ENCODE measurements around the gene INPP4B. TPM values are rescaled to one million over a fixed set of nuclear protein-coding genes. Genes with fewer than 3 reads are reported as not detected.

The INPP4B gene
- total RNA-seq, 1 donor from 2014 or later, result 4.9 TPM

GRCh38 chr4:142347241-142347640 is 498.9 kb downstream of the INPP4B start:
- Mint-ChIP-seq H3K4me3 (ENCODE audit: unreplicated experiment) (no peak overlapping the region), H3K4me1 (ENCODE audit: unreplicated experiment) (peaks cover 13% of the 10 kb centered on the region), H3K27me3 (ENCODE audit: unreplicated experiment) (no peaks in the 10 kb centered on the region), H3K9me3 (ENCODE audit: unreplicated experiment) (no peaks in the 10 kb centered on the region), H3K36me3 (ENCODE audit: low read depth, unreplicated experiment) (no peaks in the 10 kb centered on the region), H3K27ac (ENCODE audit: unreplicated experiment) (no peak overlapping the region)
- TF ChIP-seq CTCF (IDR thresholded peaks at IDR 0.05; ENCODE audit: unreplicated experiment), result no peak
- DNase-seq (ENCODE audit: low spot score), result no peak

DNA sequence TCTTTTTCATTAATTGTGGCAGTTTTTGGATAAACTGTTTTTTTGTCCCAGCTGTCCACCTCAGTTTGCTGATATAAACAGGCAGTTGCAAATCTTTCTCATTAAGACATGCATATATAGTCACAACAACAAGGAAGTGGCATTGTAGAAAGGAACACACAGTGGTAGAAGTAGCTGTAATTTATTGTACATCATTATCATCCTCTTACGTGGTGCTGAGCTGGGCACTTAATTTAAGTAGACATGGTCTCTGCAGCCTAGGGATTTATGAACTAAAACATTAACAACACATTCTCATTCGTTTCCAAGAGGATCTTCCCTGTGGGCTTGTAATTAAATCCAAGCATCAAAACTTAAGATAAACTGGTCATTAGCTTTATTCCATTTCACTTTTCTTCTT is 500.2 kb downstream of the INPP4B start:
- H3K4me3 Mint-ChIP-seq (ENCODE audit: unreplicated experiment), result no peak overlapping the region
- DNase-seq (ENCODE audit: low spot score), result no peak
- no peak overlapping the region for H3K27ac Mint-ChIP-seq (ENCODE audit: unreplicated experiment)
- peaks cover under 1% of the 10 kb centered on the region for H3K4me1 Mint-ChIP-seq (ENCODE audit: unreplicated experiment)
- no peaks in the 10 kb centered on the region for H3K9me3 Mint-ChIP-seq (ENCODE audit: unreplicated experiment)
- H3K27me3 Mint-ChIP-seq (ENCODE audit: unreplicated experiment), result no peaks in the 10 kb centered on the region
- TF ChIP-seq CTCF (IDR thresholded peaks at IDR 0.05; ENCODE audit: unreplicated experiment), result no peak
- no peaks in the 10 kb centered on the region for H3K36me3 Mint-ChIP-seq (ENCODE audit: low read depth, unreplicated experiment)

GRCh38 chr4:142341268-142341667 is 504.8 kb downstream of the INPP4B start:
- Mint-ChIP-seq H3K36me3 (ENCODE audit: low read depth, unreplicated experiment) (no peaks in the 10 kb centered on the region), H3K4me3 (ENCODE audit: unreplicated experiment) (no peak overlapping the region)
- DNase-seq (ENCODE audit: low spot score), result no peak

GRCh38 chr4:142339053-142339452 is 507.0 kb downstream of the INPP4B start:
- Mint-ChIP-seq H3K4me3 (ENCODE audit: unreplicated experiment) (no peak overlapping the region), H3K27me3 (ENCODE audit: unreplicated experiment) (no peaks in the 10 kb centered on the region), H3K27ac (ENCODE audit: unreplicated experiment) (no peak overlapping the region), H3K4me1 (ENCODE audit: unreplicated experiment) (no peaks in the 10 kb centered on the region), H3K9me3 (ENCODE audit: unreplicated experiment) (no peaks in the 10 kb centered on the region), H3K36me3 (ENCODE audit: low read depth, unreplicated experiment) (no peaks in the 10 kb centered on the region)
- no peak for DNase-seq (ENCODE audit: low spot score)
- no peak for TF ChIP-seq CTCF (IDR thresholded peaks at IDR 0.05; ENCODE audit: unreplicated experiment)

More at GRCh38 chr4:142341268-142341667, 504.8 kb downstream of the INPP4B start:
- Mint-ChIP-seq H3K4me1 (ENCODE audit: unreplicated experiment) (no peaks in the 10 kb centered on the region), H3K27me3 (ENCODE audit: unreplicated experiment) (no peaks in the 10 kb centered on the region), H3K27ac (ENCODE audit: unreplicated experiment) (no peak overlapping the region), H3K9me3 (ENCODE audit: unreplicated experiment) (no peaks in the 10 kb centered on the region)
- TF ChIP-seq CTCF (IDR thresholded peaks at IDR 0.05; ENCODE audit: unreplicated experiment), result no peak

DNA sequence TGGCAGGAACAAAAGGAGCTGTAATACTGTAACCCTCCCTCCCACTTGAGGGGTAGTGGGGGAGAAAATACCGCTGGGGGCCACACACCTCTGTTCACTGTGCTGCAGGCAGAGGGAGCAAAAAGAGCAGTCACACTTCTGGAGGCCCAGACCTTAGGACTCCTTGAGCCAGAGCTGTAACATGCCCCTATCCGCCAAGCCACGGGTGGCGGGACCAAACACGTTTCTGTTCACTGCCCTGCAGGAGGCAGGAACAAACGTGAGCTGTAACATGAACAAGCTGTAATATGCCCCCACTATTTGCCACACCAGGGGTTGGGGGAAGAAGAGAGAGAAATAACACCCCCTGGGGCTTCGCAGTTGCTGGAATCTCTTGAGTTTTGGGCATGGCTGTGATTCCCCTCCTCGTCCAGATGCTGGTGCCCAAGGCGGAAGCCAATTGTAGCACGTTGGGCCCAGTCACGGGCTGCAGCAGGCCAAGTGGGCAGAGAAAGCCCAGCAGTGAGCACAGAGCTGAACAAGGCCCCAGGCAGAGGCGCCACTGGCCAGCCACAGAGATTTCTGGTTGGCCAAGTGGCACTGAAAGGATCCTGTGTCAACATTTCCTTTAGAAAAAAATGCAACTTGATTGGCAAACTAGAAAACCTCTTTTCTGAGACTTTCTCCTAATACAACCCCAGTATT is 509.7 kb downstream of the INPP4B start:
- Mint-ChIP-seq H3K4me3 (ENCODE audit: unreplicated experiment) (no peak overlapping the region), H3K27ac (ENCODE audit: unreplicated experiment) (no peak overlapping the region), H3K4me1 (ENCODE audit: unreplicated experiment) (no peaks in the 10 kb centered on the region), H3K9me3 (ENCODE audit: unreplicated experiment) (no peaks in the 10 kb centered on the region), H3K27me3 (ENCODE audit: unreplicated experiment) (no peaks in the 10 kb centered on the region), H3K36me3 (ENCODE audit: low read depth, unreplicated experiment) (no peaks in the 10 kb centered on the region)
- DNase-seq (ENCODE audit: low spot score), result no peak
- TF ChIP-seq CTCF (IDR thresholded peaks at IDR 0.05; ENCODE audit: unreplicated experiment), result no peak

Measured in endothelial cell (in vitro differentiated cells).